ENCODE measurements around the gene GADL1. TPM values are rescaled to one million over a fixed set of nuclear protein-coding genes. Genes with fewer than 3 reads are reported as not detected.

GADL1 gene
- total and polyA plus RNA-seq, 3 donors from 2014 or later: 0.08 to 0.30 TPM; not detected in 1

- TF ChIP-seq POLR2A (IDR thresholded peaks at IDR 0.05) (no peak), CTCF (IDR thresholded peaks at IDR 0.05) (no peak)
- no peak for DNase-seq
Observed at GRCh38 chr3:30813734-30814133, 80.7 kb downstream of the GADL1 start.

GRCh38 chr3:30811151-30811795 is 83.2 kb downstream of the GADL1 start:
- Histone ChIP-seq H3K27ac (no peak overlapping the region), H3K36me3 (ENCODE audit: low read depth, missing control alignments) (no peaks in the 10 kb centered on the region), H3K4me3 (no peak overlapping the region), H3K4me1 (no peaks in the 10 kb centered on the region), H3K27me3 (no peaks in the 10 kb centered on the region), H3K9me3 (no peaks in the 10 kb centered on the region)
- DNase-seq: no peak
- intact Hi-C loops (cut with DNase I; ENCODE audit: low total_unique reads): no loop called here
- 46 to 52% methylated on average over 4 of the region's 4 CpGs for WGBS, 2 donors
- TF ChIP-seq POLR2A (IDR thresholded peaks at IDR 0.05) (no peak), CTCF (IDR thresholded peaks at IDR 0.05) (no peak)

More at GRCh38 chr3:30813734-30814133, 80.7 kb downstream of the GADL1 start:
- intact Hi-C loops (cut with DNase I; ENCODE audit: low total_unique reads): no loop called here
- no peaks in the 10 kb centered on the region for H3K9me3 ChIP-seq
- H3K4me3 ChIP-seq: no peak overlapping the region
- H3K27me3 ChIP-seq: no peaks in the 10 kb centered on the region
- H3K27ac ChIP-seq: no peak overlapping the region
- H3K36me3 ChIP-seq (ENCODE audit: low read depth, missing control alignments): no peaks in the 10 kb centered on the region
- H3K4me1 ChIP-seq: no peaks in the 10 kb centered on the region
- 71 to 84% methylated on average over 4 of the region's 4 CpGs for WGBS, 2 donors

- 83 to 90% methylated on average over 6 of the region's 6 CpGs for WGBS, 2 donors
- no peak for TF ChIP-seq POLR2A (IDR thresholded peaks at IDR 0.05)
- TF ChIP-seq CTCF (IDR thresholded peaks at IDR 0.05): no peak
- no peak for DNase-seq
- intact Hi-C loops (cut with DNase I; ENCODE audit: low total_unique reads): no loop called here
- H3K36me3 ChIP-seq (ENCODE audit: low read depth, missing control alignments): no peaks in the 10 kb centered on the region
- no peaks in the 10 kb centered on the region for H3K9me3 ChIP-seq
- H3K27ac ChIP-seq: no peak overlapping the region
- no peaks in the 10 kb centered on the region for H3K4me1 ChIP-seq
- no peaks in the 10 kb centered on the region for H3K27me3 ChIP-seq
- H3K4me3 ChIP-seq: no peak overlapping the region
Observed at GRCh38 chr3:30810625-30811024, 83.8 kb downstream of the GADL1 start.

DNA sequence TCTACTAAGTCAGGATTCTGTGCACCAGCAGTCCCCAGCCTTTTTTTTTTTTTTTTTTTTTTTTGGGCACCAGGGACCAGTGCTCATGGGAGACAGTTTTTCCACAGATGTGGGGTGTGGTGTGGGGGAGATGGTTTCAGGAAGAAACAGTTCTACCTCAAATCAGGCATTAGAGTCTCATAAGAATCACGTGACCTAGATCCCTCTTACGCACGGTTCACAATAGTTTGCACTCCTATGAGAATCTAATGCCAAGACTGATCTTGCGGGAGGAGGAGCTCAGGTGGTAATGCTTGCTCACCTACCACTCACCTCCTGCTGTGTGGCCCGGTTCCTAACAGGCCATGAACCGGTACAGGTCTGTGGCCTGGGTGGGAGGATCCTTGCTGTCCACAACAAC is 88.8 kb downstream of the GADL1 start:
- no peaks in the 10 kb centered on the region for H3K27me3 ChIP-seq
- intact Hi-C loops (cut with DNase I; ENCODE audit: low total_unique reads): no loop called here
- TF ChIP-seq POLR2A (IDR thresholded peaks at IDR 0.05) (no peak), CTCF (IDR thresholded peaks at IDR 0.05) (no peak)
- WGBS, 2 donors: 93 to 94% methylated on average over 6 of the region's 6 CpGs
- no peaks in the 10 kb centered on the region for H3K9me3 ChIP-seq
- H3K4me1 ChIP-seq: no peaks in the 10 kb centered on the region
- H3K36me3 ChIP-seq (ENCODE audit: low read depth, missing control alignments): no peaks in the 10 kb centered on the region
- H3K27ac ChIP-seq: no peak overlapping the region
- H3K4me3 ChIP-seq: no peak overlapping the region
- no peak for DNase-seq

DNA sequence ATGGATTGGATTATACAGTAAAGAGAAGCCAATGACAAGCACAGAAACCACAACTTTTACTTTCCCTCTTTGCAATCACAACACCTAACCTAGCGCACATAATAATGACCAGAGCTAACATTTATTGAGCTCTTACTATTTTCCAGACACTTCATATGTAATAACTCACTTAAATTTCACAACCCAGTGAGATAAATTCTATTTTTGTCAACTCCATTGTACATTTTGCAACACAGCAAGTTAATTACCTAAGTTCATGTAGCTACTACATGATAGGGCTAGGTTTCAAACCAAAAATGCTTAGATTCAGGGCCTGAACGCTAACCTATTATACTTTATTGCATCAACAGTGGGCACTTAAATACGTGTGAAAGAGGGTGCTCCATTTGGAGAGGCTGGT is 89.5 kb downstream of the GADL1 start:
- Histone ChIP-seq H3K27me3 (no peaks in the 10 kb centered on the region), H3K36me3 (ENCODE audit: low read depth, missing control alignments) (no peaks in the 10 kb centered on the region), H3K27ac (no peak overlapping the region), H3K4me3 (no peak overlapping the region), H3K4me1 (no peaks in the 10 kb centered on the region), H3K9me3 (no peaks in the 10 kb centered on the region)
- WGBS, 2 donors: 88 to 92% methylated on average over 3 of the region's 3 CpGs
- TF ChIP-seq CTCF (IDR thresholded peaks at IDR 0.05): no peak
- intact Hi-C loops (cut with DNase I; ENCODE audit: low total_unique reads): no loop called here
- DNase-seq: no peak
